Esophagus squamous epithelium (tissue), 4 donors: ENCODE measurements around the gene DNAH3.

ENCODE experiments used
- POLR2A ChIP-seq, 4 donors: fragments of 450-650 bp; IDR thresholded peaks; one replicate each; pipeline ENCODE4 v1.6.1; 2017; ENCODE audit warnings: antibody characterized with exemption in 4 of 4, mild to moderate bottlenecking in 4 of 4, moderate library complexity in 3 of 4
- TF ChIP-seq, protein P1 (sequence below), 6 experiments: fragments of 450-650 bp in 4 of 6; fragments of 200-600 bp in 2 of 6; sonication (generic) in 2 of 6; IDR thresholded peaks; one replicate each; pipeline ENCODE4 v1.5.1; 2016 to 2019; ENCODE audit warnings: antibody characterized with exemption in 6 of 6, mild to moderate bottlenecking in 4 of 6, moderate library complexity in 4 of 6

DNA sequence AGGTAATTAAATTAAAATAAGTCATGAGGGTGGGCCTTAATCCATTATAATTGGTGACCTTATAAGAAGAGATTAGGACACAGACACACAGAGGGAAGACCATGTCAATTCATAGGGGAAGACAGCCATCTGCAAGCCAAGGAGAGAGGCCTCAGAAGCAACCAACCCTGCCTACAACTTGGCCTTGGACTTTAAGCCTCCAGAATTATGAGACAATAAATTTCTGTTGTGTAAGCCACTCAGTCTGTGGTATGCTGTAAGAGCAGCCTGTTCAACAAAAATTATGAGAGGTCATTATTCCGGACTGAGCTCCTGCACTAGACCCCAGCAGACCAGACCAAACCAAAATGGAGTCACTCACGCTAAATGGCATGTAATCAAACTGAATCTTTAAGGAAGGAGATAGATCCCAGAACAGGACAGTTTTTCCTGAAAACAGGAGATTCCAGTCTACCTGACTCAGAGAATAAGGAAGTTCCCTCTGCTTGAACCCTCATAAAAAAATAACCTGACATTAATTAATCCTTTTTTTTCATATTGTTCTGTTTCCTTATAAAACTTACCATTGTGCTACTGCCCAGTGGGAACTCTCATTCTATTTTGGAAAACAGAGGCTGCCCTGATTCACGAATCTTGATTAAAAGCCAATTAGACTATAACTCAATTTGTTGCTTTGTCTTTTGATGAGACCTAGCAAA, 74.3 kb downstream of the DNAH3 start:
- TF ChIP-seq POLR2A (IDR thresholded peaks at IDR 0.05): no peak
- TF ChIP-seq, protein P1, sequence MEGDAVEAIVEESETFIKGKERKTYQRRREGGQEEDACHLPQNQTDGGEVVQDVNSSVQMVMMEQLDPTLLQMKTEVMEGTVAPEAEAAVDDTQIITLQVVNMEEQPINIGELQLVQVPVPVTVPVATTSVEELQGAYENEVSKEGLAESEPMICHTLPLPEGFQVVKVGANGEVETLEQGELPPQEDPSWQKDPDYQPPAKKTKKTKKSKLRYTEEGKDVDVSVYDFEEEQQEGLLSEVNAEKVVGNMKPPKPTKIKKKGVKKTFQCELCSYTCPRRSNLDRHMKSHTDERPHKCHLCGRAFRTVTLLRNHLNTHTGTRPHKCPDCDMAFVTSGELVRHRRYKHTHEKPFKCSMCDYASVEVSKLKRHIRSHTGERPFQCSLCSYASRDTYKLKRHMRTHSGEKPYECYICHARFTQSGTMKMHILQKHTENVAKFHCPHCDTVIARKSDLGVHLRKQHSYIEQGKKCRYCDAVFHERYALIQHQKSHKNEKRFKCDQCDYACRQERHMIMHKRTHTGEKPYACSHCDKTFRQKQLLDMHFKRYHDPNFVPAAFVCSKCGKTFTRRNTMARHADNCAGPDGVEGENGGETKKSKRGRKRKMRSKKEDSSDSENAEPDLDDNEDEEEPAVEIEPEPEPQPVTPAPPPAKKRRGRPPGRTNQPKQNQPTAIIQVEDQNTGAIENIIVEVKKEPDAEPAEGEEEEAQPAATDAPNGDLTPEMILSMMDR (IDR thresholded peaks at IDR 0.05): no peak
